OCI-LY1 (cell line): ENCODE data around the gene POC1A.

ENCODE experiments used
- H2AFZ ChIP-seq: fragments of 200-600 bp; sonication (generic), shearing (Covaris generic); 2 replicates; pipeline ENCODE4 v1.6.0; 2014; ENCODE audit warnings: antibody characterized with exemption, mild to moderate bottlenecking, low read length
- H3F3A ChIP-seq: fragments of 200-600 bp; sonication (generic), shearing (Covaris generic); 2 replicates; pipeline ENCODE4 v1.6.0; 2014; ENCODE audit warnings: mild to moderate bottlenecking, antibody characterized with exemption, low read length, moderate library complexity; ENCODE audit not compliant: insufficient read depth
- H3K27ac ChIP-seq: fragments of 200-600 bp; sonication (generic); 2 replicates; pipeline ENCODE4 v1.5.1; 2014; ENCODE audit warnings: low read length, mixed run types, mild to moderate bottlenecking, low read depth; ENCODE audit not compliant: poor library complexity, severe bottlenecking
- H3K27me3 ChIP-seq: fragments of 200-600 bp; sonication (generic); 2 replicates; pipeline ENCODE4 v1.6.0; 2014; ENCODE audit warnings: antibody characterized with exemption, mild to moderate bottlenecking, low read length, moderate library complexity; ENCODE audit not compliant: insufficient read depth
- H3K36me3 ChIP-seq: fragments of 200-600 bp; sonication (generic); 2 replicates; pipeline ENCODE4 v1.6.1; 2014; ENCODE audit warnings: mild to moderate bottlenecking, antibody characterized with exemption, low read length, moderate library complexity, mixed read lengths; ENCODE audit not compliant: insufficient read depth
- H3K4me1 ChIP-seq: fragments of 200-600 bp; sonication (generic); 2 replicates; pipeline ENCODE4 v1.5.1; 2014; ENCODE audit warnings: mild to moderate bottlenecking, low read length, moderate library complexity; ENCODE audit not compliant: insufficient read depth, severe bottlenecking
- H3K4me2 ChIP-seq: fragments of 200-600 bp; sonication (generic), shearing (Covaris generic); 2 replicates; pipeline ENCODE4 v1.6.1; 2014; ENCODE audit warnings: low read length
- H3K4me3 ChIP-seq: fragments of 200-600 bp; sonication (generic); 2 replicates; pipeline ENCODE4 v1.5.1; 2014; ENCODE audit warnings: low read length, low read depth, mild to moderate bottlenecking, mixed read lengths; ENCODE audit not compliant: poor library complexity, severe bottlenecking
- H3K79me2 ChIP-seq: fragments of 200-600 bp; shearing (Covaris generic); 2 replicates; pipeline ENCODE4 v1.6.1; 2016; ENCODE audit warnings: mixed run types, low read length, mixed read lengths; ENCODE audit not compliant: insufficient read depth
- H3K9ac ChIP-seq: fragments of 200-600 bp; sonication (generic), shearing (Covaris generic); 2 replicates; pipeline ENCODE4 v1.6.1; 2014; ENCODE audit warnings: mild to moderate bottlenecking, low read length, mixed read lengths
- H3K9me2 ChIP-seq: fragments of 200-600 bp; sonication (generic), shearing (Covaris generic); 2 replicates; pipeline ENCODE4 v1.6.1; 2014; ENCODE audit warnings: low read depth, mild to moderate bottlenecking, low read length, mixed read lengths
- H3K9me3 ChIP-seq: fragments of 200-600 bp; shearing (Covaris generic); 2 replicates; pipeline ENCODE4 v1.6.1; 2014; ENCODE audit warnings: low read length, mixed read lengths
- H4K20me1 ChIP-seq: fragments of 200-600 bp; sonication (generic), shearing (Covaris generic); 2 replicates; pipeline ENCODE4 v1.6.0; 2016; ENCODE audit warnings: mild to moderate bottlenecking, low read length; ENCODE audit not compliant: insufficient read depth
- CTCF ChIP-seq: fragments of 200-600 bp; sonication (generic), shearing (Covaris generic); IDR thresholded peaks from 2 replicates; pipeline ENCODE4 v1.5.1; 2017; ENCODE audit warnings: mild to moderate bottlenecking, antibody characterized with exemption, low read length, moderate library complexity, mixed read lengths
- EZH2 ChIP-seq: fragments of 200-600 bp; sonication (generic), shearing (Covaris generic); IDR thresholded peaks from 2 replicates; pipeline ENCODE4 v1.8.0; 2017; ENCODE audit warnings: borderline replicate concordance, mixed run types, mild to moderate bottlenecking, antibody characterized with exemption, low read length, moderate library complexity, mixed read lengths

Gene POC1A

DNA sequence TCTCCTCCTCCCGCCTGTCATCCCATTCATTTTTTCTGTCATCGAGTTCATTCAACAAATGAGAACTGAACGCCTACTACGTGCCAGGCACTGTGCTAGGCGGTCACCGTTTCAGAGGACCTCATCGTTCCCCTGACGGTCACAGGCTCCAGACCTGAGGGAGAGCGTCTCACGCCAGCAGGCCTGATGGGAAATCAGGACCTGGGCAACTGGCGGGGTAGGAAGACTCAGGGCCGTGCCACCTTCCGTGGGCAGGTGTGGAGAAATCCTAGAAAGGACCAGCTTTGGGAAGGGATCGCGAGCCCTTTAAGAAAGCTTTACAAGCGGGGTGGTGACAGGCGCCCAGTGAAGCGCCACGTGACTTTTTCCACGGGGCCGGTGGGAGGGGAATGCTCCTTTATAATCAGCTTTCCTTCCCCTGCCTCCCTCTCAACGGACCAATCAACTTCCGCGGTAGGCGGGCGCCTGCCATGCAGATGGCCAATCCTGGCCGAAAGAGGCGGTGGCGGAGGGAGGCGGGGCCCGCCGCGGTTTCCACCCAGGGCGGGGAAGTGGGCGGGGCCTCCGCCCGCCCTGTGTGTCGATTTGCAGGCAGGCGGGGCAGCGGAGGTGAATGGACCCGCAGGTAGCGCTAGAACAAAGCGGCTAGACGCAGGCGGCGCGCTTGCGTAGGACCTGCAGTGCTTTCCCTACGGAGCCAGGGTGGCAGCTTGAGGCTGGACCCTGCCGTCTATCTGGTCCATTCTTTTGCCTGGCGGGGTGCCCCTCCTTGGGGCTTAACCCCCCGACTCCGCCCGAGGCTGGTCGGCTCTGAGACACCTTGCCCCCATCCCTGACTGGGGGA is 97.0 kb downstream of the POC1A start:
- H3K9me2 ChIP-seq = no peaks in the 10 kb centered on the region
- TF ChIP-seq CTCF (no peak), EZH2 (no peak)
- H2AFZ ChIP-seq = no peak overlapping the region
- peak overlapping the region; percentile 71 for H3K4me2 ChIP-seq
- peak overlapping the region; percentile 23 for H3K27ac ChIP-seq
- H3K4me3 ChIP-seq = peak overlapping the region; percentile 75
- H3K79me2 ChIP-seq = no peaks in the 10 kb centered on the region
- H3K9ac ChIP-seq = peak overlapping the region; percentile 72
- H3K9me3 ChIP-seq = no peaks in the 10 kb centered on the region
- 0 out of 2 replicates have a peak, but pooled peaks cover 5% of the 10 kb centered on the region for H3F3A ChIP-seq
- H4K20me1 ChIP-seq = no peaks in the 10 kb centered on the region
- H3K36me3 ChIP-seq = peaks cover 2% of the 10 kb centered on the region; the same call in 1 of the 2 replicates
- peaks cover 36% of the 10 kb centered on the region for H3K4me1 ChIP-seq
- H3K27me3 ChIP-seq = no peaks in the 10 kb centered on the region

GRCh38 chr3:52056521-52056967 is 97.7 kb downstream of the POC1A start, which contains the start of gene DUSP7:
DUSP7 (minus strand) TSS chr3:52056571; CDS start chr3:52056366, 205 bp downstream.
- no peak within 1 kb of the TSS for H2AFZ ChIP-seq
- H3K79me2 ChIP-seq = no peaks in the 10 kb centered on the region
- H3K27ac ChIP-seq = peak within 1 kb of the TSS; percentile 23
- no peak for TF ChIP-seq EZH2
- TF ChIP-seq CTCF = no peak
- H3K27me3 ChIP-seq = no peaks in the 10 kb centered on the region
- H3K4me3 ChIP-seq = peak within 1 kb of the TSS; percentile 75
- no peaks in the 10 kb centered on the region for H3K9me3 ChIP-seq
- peaks cover 36% of the 10 kb centered on the region for H3K4me1 ChIP-seq
- no peaks in the 10 kb centered on the region for H3K9me2 ChIP-seq
- peaks cover 9% of the 10 kb centered on the region; the same call in 1 of the 2 replicates for H3K36me3 ChIP-seq
- no peaks in the 10 kb centered on the region for H4K20me1 ChIP-seq
- H3K4me2 ChIP-seq = peak within 1 kb of the TSS; percentile 93
- 0 out of 2 replicates have a peak, but pooled peaks cover 5% of the 10 kb centered on the region for H3F3A ChIP-seq
- H3K9ac ChIP-seq = peak within 1 kb of the TSS; percentile 74

- Histone ChIP-seq H3K4me1 (peaks cover 36% of the 10 kb centered on the region), H3K4me2 (peak overlapping the region; percentile 93), H3K27me3 (no peaks in the 10 kb centered on the region), H3K9ac (peak overlapping the region; percentile 74), H3K36me3 (peaks cover 17% of the 10 kb centered on the region; the same call in 1 of the 2 replicates), H3F3A (0 out of 2 replicates have a peak, but pooled peaks cover 5% of the 10 kb centered on the region), H2AFZ (no peak overlapping the region), H3K79me2 (no peaks in the 10 kb centered on the region), H3K9me3 (no peaks in the 10 kb centered on the region), H3K27ac (peak overlapping the region; percentile 21), H4K20me1 (no peaks in the 10 kb centered on the region), H3K9me2 (no peaks in the 10 kb centered on the region), H3K4me3 (peak overlapping the region; percentile 72)
- TF ChIP-seq EZH2 = no peak
- 0 out of 2 replicates have a peak, but pooled peaks have one; percentile 4 for TF ChIP-seq CTCF
Measured at GRCh38 chr3:52055537-52056351, 98.5 kb downstream of the POC1A start.
